Natural killer cell (primary cell): Measurements from ENCODE around the gene RAP1A. TPM values are rescaled to one million over a fixed set of nuclear protein-coding genes. Genes with fewer than 3 reads are reported as not detected.
"Not testable (repeated sequence)": the region's sequence is repeated elsewhere in the genome, so short reads cannot be mapped to it uniquely, and the experiment has no call there.

Source experiments
- ATAC-seq, 3 donors: fragments of 150-1000 bp in 2 of 3; fragments of 200-7000 bp in 1 of 3; cut with Tn5 transposase; 1 replicate in 1 of 3; 2 replicates in 2 of 3; pipeline ENCODE4 v1.10.0; 2021; ENCODE audit warnings: mild to moderate bottlenecking in 2 of 3, moderate library complexity in 2 of 3
- DNase-seq, 2 donors: peaks; one replicate each; pipeline versions ENCODE4 v3.0.0 to v3.0.0-alpha.2; 2013 to 2021; ENCODE audit warnings: mixed read lengths in 1 of 2
- H3K27ac ChIP-seq: one replicate; pipeline ENCODE4 v1.5.1; 2013; ENCODE audit warnings: mild to moderate bottlenecking, low read length
- H3K27me3 ChIP-seq: one replicate; pipeline ENCODE4 v1.6.1; 2013; ENCODE audit warnings: low read length; ENCODE audit not compliant: control insufficient read depth, insufficient read depth
- H3K36me3 ChIP-seq: one replicate; pipeline ENCODE4 v1.6.1; 2013; ENCODE audit warnings: low read length; ENCODE audit not compliant: control insufficient read depth, insufficient read depth
- H3K4me1 ChIP-seq: one replicate; pipeline ENCODE4 v1.6.1; 2013; ENCODE audit warnings: low read length; ENCODE audit not compliant: control insufficient read depth, insufficient read depth
- H3K4me3 ChIP-seq: one replicate; pipeline ENCODE4 v1.5.1; 2013; ENCODE audit warnings: low read length
- H3K9me3 ChIP-seq: one replicate; pipeline ENCODE4 v1.6.1; 2013; ENCODE audit warnings: low read length; ENCODE audit not compliant: control insufficient read depth, insufficient read depth
- H3K27ac Mint-ChIP-seq, 2 donors: one replicate each; pipeline ENCODE4 v1.8.0; 2022; ENCODE audit warnings: mild to moderate bottlenecking in 2 of 2, mixed read lengths in 2 of 2, moderate library complexity in 1 of 2
- H3K27me3 Mint-ChIP-seq, 2 donors: one replicate each; pipeline ENCODE4 v1.8.0; 2022; ENCODE audit warnings: low read depth in 2 of 2, mixed read lengths in 2 of 2
- H3K36me3 Mint-ChIP-seq: one replicate; pipeline ENCODE4 v1.8.0; 2022; ENCODE audit warnings: mixed read lengths
- H3K4me1 Mint-ChIP-seq, 2 donors: one replicate each; pipeline ENCODE4 v1.8.0; 2022; ENCODE audit warnings: mixed read lengths in 2 of 2
- H3K4me3 Mint-ChIP-seq: one replicate; pipeline ENCODE4 v1.8.0; 2022; ENCODE audit warnings: mild to moderate bottlenecking, moderate library complexity, mixed read lengths
- H3K9me3 Mint-ChIP-seq, 2 donors: one replicate each; pipeline ENCODE4 v1.8.0; 2022; ENCODE audit warnings: mixed read lengths in 2 of 2
- WGBS: methylation state at CpG from one replicate; pipeline ENCODE4 v1.1.7; 2013; ENCODE audit warnings: missing lambda C conversion rate; ENCODE audit not compliant: insufficient coverage; 5-methylcytosine and 5-hydroxymethylcytosine counted together
- intact Hi-C: fragments of 100-400 bp; cut with micrococcal nuclease; formaldehyde crosslinking; loops from one replicate; pipeline ENCODE4 v1.14.2; 2022
- total RNA-seq, 4 donors: library from RNA; stranded (reverse); fragments of 120-200 nt in 1 of 4; gene quantifications; one replicate each; pipeline versions ENCODE4 v1.2.3 to v1.2.4, GENCODE V29; 2013 to 2022
- TF ChIP-seq, protein P1 (sequence below): fragments of 200-600 bp; IDR thresholded peaks from one replicate; pipeline ENCODE4 v1.8.0; 2022; ENCODE audit warnings: antibody characterized with exemption

The RAP1A gene
- total RNA-seq, 3 donors from 2014 or later (not counting 1 experiment from before 2014, with no cell fraction given), result 83.7 to 112 (median 104) TPM

DNA sequence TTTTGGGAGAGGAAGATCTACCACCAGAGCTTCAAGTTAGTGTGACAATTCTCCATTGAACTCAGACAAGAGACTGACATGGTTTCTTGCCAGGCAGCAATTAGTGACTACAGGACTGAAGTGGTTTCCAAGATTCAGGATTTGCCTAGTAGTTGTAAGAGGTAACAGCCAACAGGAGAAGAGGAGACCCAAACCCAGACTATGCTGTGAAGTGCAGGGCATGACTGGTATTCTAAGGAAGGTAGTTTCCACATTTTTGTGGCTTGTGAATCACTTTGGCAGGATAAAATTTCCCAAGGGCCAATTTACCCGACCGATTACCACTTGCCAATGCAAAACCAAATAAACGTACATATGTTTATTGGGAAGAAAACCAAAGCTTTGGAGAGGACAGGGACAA is 14.7 kb upstream of the RAP1A start:
- peak overlapping the region; percentile 85 to 89 for H3K27ac Mint-ChIP-seq
- H3K36me3 Mint-ChIP-seq, result no peaks in the 10 kb centered on the region
- H3K9me3 Mint-ChIP-seq, result no peaks in the 10 kb centered on the region
- H3K4me1 Mint-ChIP-seq, result peaks cover 45 to 53% of the 10 kb centered on the region in 2 donors
- no peak for DNase-seq
- Histone ChIP-seq H3K27me3 (no peaks in the 10 kb centered on the region), H3K9me3 (no peaks in the 10 kb centered on the region), H3K36me3 (no peaks in the 10 kb centered on the region), H3K4me1 (peaks cover 36% of the 10 kb centered on the region), H3K4me3 (no peak overlapping the region), H3K27ac (peak overlapping the region; percentile 23)
- no peaks in the 10 kb centered on the region for H3K27me3 Mint-ChIP-seq
- 96% methylated on average over 3 of the region's 3 CpGs for WGBS
- ATAC-seq, result no peak
- intact Hi-C loops, result no loop called here
- H3K4me3 Mint-ChIP-seq, result peak overlapping the region; percentile 63
- TF ChIP-seq, protein P1, sequence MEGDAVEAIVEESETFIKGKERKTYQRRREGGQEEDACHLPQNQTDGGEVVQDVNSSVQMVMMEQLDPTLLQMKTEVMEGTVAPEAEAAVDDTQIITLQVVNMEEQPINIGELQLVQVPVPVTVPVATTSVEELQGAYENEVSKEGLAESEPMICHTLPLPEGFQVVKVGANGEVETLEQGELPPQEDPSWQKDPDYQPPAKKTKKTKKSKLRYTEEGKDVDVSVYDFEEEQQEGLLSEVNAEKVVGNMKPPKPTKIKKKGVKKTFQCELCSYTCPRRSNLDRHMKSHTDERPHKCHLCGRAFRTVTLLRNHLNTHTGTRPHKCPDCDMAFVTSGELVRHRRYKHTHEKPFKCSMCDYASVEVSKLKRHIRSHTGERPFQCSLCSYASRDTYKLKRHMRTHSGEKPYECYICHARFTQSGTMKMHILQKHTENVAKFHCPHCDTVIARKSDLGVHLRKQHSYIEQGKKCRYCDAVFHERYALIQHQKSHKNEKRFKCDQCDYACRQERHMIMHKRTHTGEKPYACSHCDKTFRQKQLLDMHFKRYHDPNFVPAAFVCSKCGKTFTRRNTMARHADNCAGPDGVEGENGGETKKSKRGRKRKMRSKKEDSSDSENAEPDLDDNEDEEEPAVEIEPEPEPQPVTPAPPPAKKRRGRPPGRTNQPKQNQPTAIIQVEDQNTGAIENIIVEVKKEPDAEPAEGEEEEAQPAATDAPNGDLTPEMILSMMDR, result no peak

DNA sequence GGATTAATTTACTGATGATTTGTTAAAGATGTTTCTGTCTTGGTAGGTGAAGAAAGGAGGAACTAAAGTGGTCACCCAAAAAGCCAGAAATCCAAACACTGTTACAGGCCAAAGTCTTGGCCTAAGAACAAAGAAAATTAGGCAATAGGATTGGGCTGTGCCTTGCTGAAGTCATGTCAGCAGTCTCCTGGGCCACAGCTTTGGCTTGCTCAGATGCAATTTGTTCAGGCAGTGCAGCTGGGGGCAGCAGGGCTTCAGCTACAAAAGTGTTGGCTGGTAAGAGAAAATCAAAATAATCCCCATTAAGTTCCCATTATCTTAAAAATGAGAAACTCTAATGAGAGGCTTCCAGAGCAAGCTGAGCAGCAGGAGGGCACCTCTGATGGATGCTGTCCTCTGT is 14.0 kb upstream of the RAP1A start:
- DNase-seq (no peak), ATAC-seq (no peak)
- H3K4me3 Mint-ChIP-seq, result no peak overlapping the region
- peaks cover 38 to 47% of the 10 kb centered on the region in 2 donors for H3K4me1 Mint-ChIP-seq
- no peaks in the 10 kb centered on the region for H3K9me3 ChIP-seq
- no peaks in the 10 kb centered on the region for H3K36me3 ChIP-seq
- no peaks in the 10 kb centered on the region for H3K36me3 Mint-ChIP-seq
- no peaks in the 10 kb centered on the region for H3K27me3 ChIP-seq
- H3K4me3 ChIP-seq, result no peak overlapping the region
- TF ChIP-seq, protein P1, result no peak
- intact Hi-C loops, result no loop called here
- peak overlapping the region; percentile 23 for H3K27ac ChIP-seq
- peaks cover 33% of the 10 kb centered on the region for H3K4me1 ChIP-seq
- peak overlapping the region; percentile 85 to 89 for H3K27ac Mint-ChIP-seq
- no peaks in the 10 kb centered on the region for H3K27me3 Mint-ChIP-seq
- no peaks in the 10 kb centered on the region for H3K9me3 Mint-ChIP-seq

DNA sequence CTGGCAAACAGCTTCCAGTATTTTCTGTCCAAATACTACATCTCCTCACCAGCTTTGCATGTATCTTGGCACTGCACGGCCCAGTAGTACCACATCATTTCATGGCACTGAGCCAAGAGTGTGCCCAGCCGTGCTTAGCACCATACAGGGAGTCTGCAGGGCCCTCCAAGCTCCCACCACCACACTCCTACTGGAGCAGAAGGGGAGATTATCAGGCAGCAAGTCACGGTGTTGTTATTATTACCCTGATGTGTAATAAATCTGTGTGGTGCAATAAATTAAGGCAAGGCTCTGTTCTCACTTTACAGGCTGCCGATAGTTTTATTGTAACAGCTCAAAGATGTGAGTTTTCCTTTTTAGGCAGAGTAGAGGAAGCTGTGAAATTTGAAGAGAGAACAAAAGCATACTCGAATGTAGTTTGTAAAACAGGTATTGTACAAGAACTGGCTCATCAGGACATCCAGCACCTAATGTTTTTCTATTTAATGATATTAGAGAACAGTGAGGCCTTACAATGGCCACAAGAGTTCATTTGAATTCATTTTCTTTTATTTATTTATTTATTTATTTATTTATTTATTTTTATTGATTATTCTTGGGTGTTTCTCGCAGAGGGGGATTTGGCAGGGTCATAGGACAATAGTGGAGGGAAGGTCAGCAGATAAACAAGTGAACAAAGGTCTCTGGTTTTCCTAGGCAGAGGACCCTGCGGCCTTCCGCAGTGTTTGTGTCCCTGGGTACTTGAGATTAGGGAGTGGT is 13.0 kb upstream of the RAP1A start:
- H3K4me3 ChIP-seq, H3K9me3 ChIP-seq, H3K4me3 Mint-ChIP-seq, H3K9me3 Mint-ChIP-seq, intact Hi-C loops, H3K27ac ChIP-seq, H3K27me3 Mint-ChIP-seq, H3K36me3 Mint-ChIP-seq, H3K36me3 ChIP-seq, H3K27me3 ChIP-seq: not testable (repeated sequence)
- Mint-ChIP-seq H3K4me1 (peaks cover 37 to 43% of the 10 kb centered on the region in 2 donors), H3K27ac (peak overlapping the region in 1 of 2 donors; percentile 60)
- peaks cover 33% of the 10 kb centered on the region for H3K4me1 ChIP-seq
- ATAC-seq (peak in 2 of 3 donors; percentile 4 to 22), DNase-seq (peak in 1 of 2 donors; percentile 62)
- 44% methylated on average over 4 of the region's 8 CpGs for WGBS

DNA sequence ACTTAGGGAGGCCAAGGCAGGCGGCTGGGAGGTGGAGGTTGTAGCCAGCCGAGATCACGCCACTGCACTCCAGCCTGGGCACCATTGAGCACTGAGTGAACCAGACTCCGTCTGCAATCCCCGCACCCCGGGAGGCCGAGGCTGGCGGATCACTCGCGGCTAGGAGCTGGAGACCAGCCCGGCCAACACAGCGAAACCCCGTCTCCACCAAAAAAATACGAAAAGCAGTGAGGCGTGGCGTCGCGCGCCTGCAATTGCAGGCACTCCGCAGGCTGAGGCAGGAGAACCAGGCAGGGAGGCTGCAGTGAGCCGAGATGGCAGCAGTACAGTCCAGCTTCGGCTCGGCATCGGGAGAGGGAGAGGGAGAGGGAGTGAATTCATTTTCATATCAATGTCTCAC is 11.1 kb upstream of the RAP1A start:
- H3K27me3 Mint-ChIP-seq, H3K9me3 Mint-ChIP-seq, H3K9me3 ChIP-seq, H3K36me3 Mint-ChIP-seq, ATAC-seq, H3K4me3 ChIP-seq, H3K36me3 ChIP-seq, intact Hi-C loops, H3K27me3 ChIP-seq, DNase-seq, H3K27ac ChIP-seq, H3K4me3 Mint-ChIP-seq, H3K27ac Mint-ChIP-seq: not testable (repeated sequence)
- H3K4me1 ChIP-seq, result peaks cover 23% of the 10 kb centered on the region
- H3K4me1 Mint-ChIP-seq, result peaks cover 24 to 31% of the 10 kb centered on the region in 2 donors
- WGBS, result 95% methylated on average over 23 of the region's 24 CpGs
